H1 (cell line): Measurements from ENCODE around the gene PRKAR1B. TPM values are rescaled to one million over a fixed set of nuclear protein-coding genes. Genes with fewer than 3 reads are reported as not detected.

Experiments used
- polyA plus RNA-seq, 7 experiments: library from polyadenylated mRNA; depleted of rRNA in 3 of 7; stranded (reverse) in 5 of 7; unstranded in 2 of 7; fragments of >200 nt in 5 of 7; fragments of 200-250 nt in 2 of 7; gene quantifications; 1 replicate in 5 of 7; 2 replicates in 1 of 7; 4 replicates in 1 of 7; pipeline versions ENCODE4 v1.2.1 to v1.2.3, GENCODE V29; 2011 to 2013; ENCODE audit warnings: missing spikeins in 2 of 7, mixed read lengths in 2 of 7
- total RNA-seq: library from RNA; stranded (reverse); fragmentation: NEBNext Ultra II Directional; extraction: Animal tissue kit (Norgen Biotek cat#: 25700); gene quantifications from 2 replicates; pipeline ENCODE4 v1.2.1, GENCODE V29; 2021
- TF ChIP-seq, protein P1 (sequence below), 3 experiments: IDR thresholded peaks; 1 replicate in 2 of 3; 2 replicates in 1 of 3; pipeline versions ENCODE4 v1.5.1 to v1.6.1; 2011; ENCODE audit warnings: low read length in 3 of 3, mild to moderate bottlenecking in 3 of 3, inconsistent platforms in 2 of 3, low read depth in 1 of 3, moderate library complexity in 1 of 3; ENCODE audit not compliant: insufficient read depth in 1 of 3; ENCODE audit errors: control extremely low read depth in 1 of 3

Gene PRKAR1B
- total and polyA plus RNA-seq, 2 of the 8 experiments (the other 6 are each of a cell fraction or from before 2014, with no cell fraction given): 12.3 to 55.7 TPM

DNA sequence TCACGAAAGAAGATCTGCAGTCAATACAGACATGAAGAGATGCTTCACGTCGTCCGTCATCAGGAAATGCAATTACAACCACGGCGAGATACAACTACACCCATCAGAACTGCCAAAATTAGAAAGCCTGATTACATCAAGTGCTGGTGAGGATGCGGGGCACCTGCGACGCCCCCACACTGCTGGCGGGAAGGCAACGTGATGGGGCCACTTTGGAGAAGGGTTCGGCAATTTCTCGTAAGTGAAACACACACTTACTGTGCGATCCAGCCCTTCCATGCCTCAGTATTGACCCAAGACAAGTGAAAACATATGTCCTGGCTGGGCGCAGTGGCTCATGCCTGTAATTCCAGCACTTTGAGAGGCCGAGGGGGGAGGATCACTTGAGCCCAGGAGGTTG lies 181.6 kb downstream of the PRKAR1B start (continued):
- TF ChIP-seq, protein P1, sequence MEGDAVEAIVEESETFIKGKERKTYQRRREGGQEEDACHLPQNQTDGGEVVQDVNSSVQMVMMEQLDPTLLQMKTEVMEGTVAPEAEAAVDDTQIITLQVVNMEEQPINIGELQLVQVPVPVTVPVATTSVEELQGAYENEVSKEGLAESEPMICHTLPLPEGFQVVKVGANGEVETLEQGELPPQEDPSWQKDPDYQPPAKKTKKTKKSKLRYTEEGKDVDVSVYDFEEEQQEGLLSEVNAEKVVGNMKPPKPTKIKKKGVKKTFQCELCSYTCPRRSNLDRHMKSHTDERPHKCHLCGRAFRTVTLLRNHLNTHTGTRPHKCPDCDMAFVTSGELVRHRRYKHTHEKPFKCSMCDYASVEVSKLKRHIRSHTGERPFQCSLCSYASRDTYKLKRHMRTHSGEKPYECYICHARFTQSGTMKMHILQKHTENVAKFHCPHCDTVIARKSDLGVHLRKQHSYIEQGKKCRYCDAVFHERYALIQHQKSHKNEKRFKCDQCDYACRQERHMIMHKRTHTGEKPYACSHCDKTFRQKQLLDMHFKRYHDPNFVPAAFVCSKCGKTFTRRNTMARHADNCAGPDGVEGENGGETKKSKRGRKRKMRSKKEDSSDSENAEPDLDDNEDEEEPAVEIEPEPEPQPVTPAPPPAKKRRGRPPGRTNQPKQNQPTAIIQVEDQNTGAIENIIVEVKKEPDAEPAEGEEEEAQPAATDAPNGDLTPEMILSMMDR (IDR thresholded peaks at IDR 0.05; ENCODE audit: control extremely low read depth in 1 of 3, insufficient read depth in 1 of 3, low read depth in 1 of 3, low read length in 3 of 3): no peak
